Measurements from ENCODE around the gene CACNG4.

The CACNG4 gene

GRCh38 chr17:66989076-66989475, 24.6 kb downstream of the CACNG4 start:
- H3K27me3 ChIP-seq (ENCODE audit: low read depth), result peaks cover 44% of the 10 kb centered on the region
- H3K36me3 ChIP-seq (replicated peaks), result no peaks in the 10 kb centered on the region
- DNase-seq (ENCODE audit: low spot score in 2 of 2), result no peak
- H3K4me1 ChIP-seq, result no peaks in the 10 kb centered on the region
- no peak overlapping the region for H3K4me3 ChIP-seq
- in situ Hi-C loops (cut with MboI; ENCODE audit: low sequenced_read_pairs), result no loop called here
- no peaks in the 10 kb centered on the region for H3K9me3 ChIP-seq

GRCh38 chr17:66989579-66989978, 25.1 kb downstream of the CACNG4 start:
- H3K27me3 ChIP-seq (ENCODE audit: low read depth), result peaks cover 42% of the 10 kb centered on the region
- in situ Hi-C loops (cut with MboI; ENCODE audit: low sequenced_read_pairs), result no loop called here
- H3K4me1 ChIP-seq, result no peaks in the 10 kb centered on the region
- DNase-seq (ENCODE audit: low spot score in 2 of 2), result no peak
- H3K9me3 ChIP-seq, result no peaks in the 10 kb centered on the region
- H3K4me3 ChIP-seq, result no peak overlapping the region
- no peaks in the 10 kb centered on the region for H3K36me3 ChIP-seq (replicated peaks)

- peaks cover 42% of the 10 kb centered on the region for H3K27me3 ChIP-seq (ENCODE audit: low read depth)
- H3K36me3 ChIP-seq (replicated peaks), result no peaks in the 10 kb centered on the region
- DNase-seq (ENCODE audit: low spot score in 2 of 2), result no peak
- H3K9me3 ChIP-seq, result no peaks in the 10 kb centered on the region
- in situ Hi-C loops (cut with MboI; ENCODE audit: low sequenced_read_pairs), result no loop called here
- H3K4me1 ChIP-seq, result no peaks in the 10 kb centered on the region
- no peak overlapping the region for H3K4me3 ChIP-seq
Measured at GRCh38 chr17:66990047-66990446, 25.5 kb downstream of the CACNG4 start.

GRCh38 chr17:66992911-66993442, 28.5 kb downstream of the CACNG4 start:
- Histone ChIP-seq H3K4me3 (no peak overlapping the region), H3K36me3 (replicated peaks) (no peaks in the 10 kb centered on the region), H3K4me1 (no peaks in the 10 kb centered on the region), H3K27me3 (ENCODE audit: low read depth) (peaks cover 23% of the 10 kb centered on the region), H3K9me3 (no peaks in the 10 kb centered on the region)
- in situ Hi-C loops (cut with MboI; ENCODE audit: low sequenced_read_pairs), result no loop called here
- DNase-seq (ENCODE audit: low spot score in 2 of 2), result no peak

- Histone ChIP-seq H3K4me3 (no peak overlapping the region), H3K27me3 (ENCODE audit: low read depth) (peaks cover 11% of the 10 kb centered on the region), H3K9me3 (no peaks in the 10 kb centered on the region), H3K4me1 (no peaks in the 10 kb centered on the region), H3K36me3 (replicated peaks) (no peaks in the 10 kb centered on the region)
- in situ Hi-C loops (cut with MboI; ENCODE audit: low sequenced_read_pairs), result no loop called here
- DNase-seq (ENCODE audit: low spot score in 2 of 2), result no peak
Measured at GRCh38 chr17:66994361-66994760, 29.9 kb downstream of the CACNG4 start.

GRCh38 chr17:66994930-66995535, 30.5 kb downstream of the CACNG4 start:
- in situ Hi-C loops (cut with MboI; ENCODE audit: low sequenced_read_pairs), result no loop called here
- Histone ChIP-seq H3K27me3 (ENCODE audit: low read depth) (peaks cover 4% of the 10 kb centered on the region; the same call in 1 of the 2 replicates), H3K9me3 (no peaks in the 10 kb centered on the region), H3K36me3 (replicated peaks) (no peaks in the 10 kb centered on the region), H3K4me1 (no peaks in the 10 kb centered on the region), H3K4me3 (no peak overlapping the region)
- DNase-seq (ENCODE audit: low spot score in 2 of 2), result no peak

- Histone ChIP-seq H3K4me1 (no peaks in the 10 kb centered on the region), H3K27me3 (ENCODE audit: low read depth) (no peaks in the 10 kb centered on the region), H3K9me3 (no peaks in the 10 kb centered on the region), H3K4me3 (no peak overlapping the region), H3K36me3 (replicated peaks) (no peaks in the 10 kb centered on the region)
- in situ Hi-C loops (cut with MboI; ENCODE audit: low sequenced_read_pairs), result no loop called here
- DNase-seq (ENCODE audit: low spot score in 2 of 2), result no peak
Measured at GRCh38 chr17:66995944-66996343, 31.4 kb downstream of the CACNG4 start.

- Histone ChIP-seq H3K9me3 (no peaks in the 10 kb centered on the region; the same call in 1 of the 2 replicates), H3K36me3 (replicated peaks) (no peaks in the 10 kb centered on the region), H3K4me1 (no peaks in the 10 kb centered on the region), H3K27me3 (ENCODE audit: low read depth) (no peaks in the 10 kb centered on the region), H3K4me3 (no peak overlapping the region)
- DNase-seq (ENCODE audit: low spot score in 2 of 2), result no peak
- in situ Hi-C loops (cut with MboI; ENCODE audit: low sequenced_read_pairs), result no loop called here
Measured at GRCh38 chr17:66996926-66997325, 32.4 kb downstream of the CACNG4 start.

- no peak for DNase-seq (ENCODE audit: low spot score in 2 of 2)
- Histone ChIP-seq H3K36me3 (replicated peaks) (no peaks in the 10 kb centered on the region), H3K9me3 (no peaks in the 10 kb centered on the region; the same call in 1 of the 2 replicates), H3K4me3 (no peak overlapping the region), H3K27me3 (ENCODE audit: low read depth) (no peaks in the 10 kb centered on the region), H3K4me1 (no peaks in the 10 kb centered on the region)
- in situ Hi-C loops (cut with MboI; ENCODE audit: low sequenced_read_pairs), result no loop called here
Measured at GRCh38 chr17:67003231-67003630, 38.7 kb downstream of the CACNG4 start.

- Histone ChIP-seq H3K27me3 (ENCODE audit: low read depth) (no peaks in the 10 kb centered on the region), H3K4me1 (no peaks in the 10 kb centered on the region), H3K9me3 (no peaks in the 10 kb centered on the region; the same call in 1 of the 2 replicates), H3K4me3 (no peak overlapping the region), H3K36me3 (replicated peaks) (no peaks in the 10 kb centered on the region)
- in situ Hi-C loops (cut with MboI; ENCODE audit: low sequenced_read_pairs), result no loop called here
- no peak for DNase-seq (ENCODE audit: low spot score in 2 of 2)
Measured at GRCh38 chr17:67004181-67004580, 39.7 kb downstream of the CACNG4 start.

- in situ Hi-C loops (cut with MboI; ENCODE audit: low sequenced_read_pairs), result no loop called here
- no peaks in the 10 kb centered on the region for H3K36me3 ChIP-seq (replicated peaks)
- H3K27me3 ChIP-seq (ENCODE audit: low read depth), result no peaks in the 10 kb centered on the region; the same call in 1 of the 2 replicates
- H3K9me3 ChIP-seq, result no peaks in the 10 kb centered on the region
- no peak for DNase-seq (ENCODE audit: low spot score in 2 of 2)
- H3K4me3 ChIP-seq, result no peak overlapping the region
- no peaks in the 10 kb centered on the region for H3K4me1 ChIP-seq
Measured at GRCh38 chr17:67007266-67007665, 42.8 kb downstream of the CACNG4 start.

- Histone ChIP-seq H3K4me3 (no peak overlapping the region), H3K36me3 (replicated peaks) (no peaks in the 10 kb centered on the region), H3K4me1 (no peaks in the 10 kb centered on the region), H3K9me3 (no peaks in the 10 kb centered on the region), H3K27me3 (ENCODE audit: low read depth) (no peaks in the 10 kb centered on the region; the same call in 1 of the 2 replicates)
- in situ Hi-C loops (cut with MboI; ENCODE audit: low sequenced_read_pairs), result no loop called here
- DNase-seq (ENCODE audit: low spot score in 2 of 2), result no peak
Measured at GRCh38 chr17:67008101-67008500, 43.6 kb downstream of the CACNG4 start.

GRCh38 chr17:67011527-67012175, 47.1 kb downstream of the CACNG4 start:
- no peaks in the 10 kb centered on the region for H3K36me3 ChIP-seq (replicated peaks)
- no peak overlapping the region for H3K4me3 ChIP-seq
- in situ Hi-C loops (cut with MboI; ENCODE audit: low sequenced_read_pairs), result no loop called here
- H3K4me1 ChIP-seq, result no peaks in the 10 kb centered on the region
- no peaks in the 10 kb centered on the region for H3K9me3 ChIP-seq
- no peaks in the 10 kb centered on the region; the same call in 1 of the 2 replicates for H3K27me3 ChIP-seq (ENCODE audit: low read depth)
- DNase-seq (ENCODE audit: low spot score in 2 of 2), result no peak

GRCh38 chr17:67013891-67014290, 49.4 kb downstream of the CACNG4 start:
- no peaks in the 10 kb centered on the region for H3K9me3 ChIP-seq
- DNase-seq (ENCODE audit: low spot score in 2 of 2), result no peak
- H3K4me1 ChIP-seq, result no peaks in the 10 kb centered on the region
- H3K36me3 ChIP-seq (replicated peaks), result no peaks in the 10 kb centered on the region
- no peak overlapping the region for H3K4me3 ChIP-seq
- in situ Hi-C loops (cut with MboI; ENCODE audit: low sequenced_read_pairs), result no loop called here
- H3K27me3 ChIP-seq (ENCODE audit: low read depth), result no peaks in the 10 kb centered on the region; the same call in 1 of the 2 replicates

All from HAP-1 (cell line).